ENCODE measurements around the gene CSF2RB. TPM values are rescaled to one million over a fixed set of nuclear protein-coding genes. Genes with fewer than 3 reads are reported as not detected.

CSF2RB gene
- total RNA-seq, 4 donors from 2014 or later, result 5.7 to 14.3 (median 10.8) TPM

DNA sequence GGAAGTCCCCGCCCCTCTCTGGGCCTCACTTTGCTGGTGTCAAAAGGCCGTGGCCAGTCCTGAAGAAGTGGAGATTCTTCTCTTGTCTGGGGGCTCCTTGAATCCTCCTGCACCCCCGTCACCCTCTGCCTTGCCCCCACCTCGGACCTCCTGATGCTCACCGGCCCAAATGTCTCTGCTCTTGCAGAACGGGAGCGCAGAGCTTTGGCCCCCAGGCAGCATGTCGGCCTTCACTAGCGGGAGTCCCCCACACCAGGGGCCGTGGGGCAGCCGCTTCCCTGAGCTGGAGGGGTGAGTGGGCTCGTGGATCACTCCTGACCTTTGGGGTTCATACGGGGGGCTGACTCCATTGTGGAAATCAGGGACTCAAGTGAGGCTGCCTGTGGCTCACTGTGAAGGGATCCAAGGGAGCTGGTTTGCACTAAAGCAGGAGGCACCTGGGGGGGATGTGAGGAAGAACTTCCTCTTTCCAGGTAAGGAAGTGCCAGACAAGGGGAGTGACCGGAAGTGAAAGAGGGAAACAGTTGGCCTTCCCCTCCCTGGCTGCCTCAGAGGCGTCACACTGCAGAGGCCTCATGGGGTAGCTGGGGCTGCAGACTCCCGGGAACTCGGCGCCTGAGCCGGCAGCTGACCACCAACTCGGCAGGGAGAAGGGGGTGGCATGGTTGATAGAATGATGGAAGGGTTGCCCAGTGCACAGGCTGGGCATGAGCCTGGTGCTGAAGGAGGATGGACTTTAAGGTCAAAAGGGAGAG lies 23.1 kb downstream of the CSF2RB start:
- H3K36me3 ChIP-seq, result no peaks in the 10 kb centered on the region
- H3K4me1 ChIP-seq, result no peaks in the 10 kb centered on the region
- 70 to 77% methylated on average over 20 of the region's 20 CpGs for WGBS, 2 donors
- DNase-seq (ENCODE audit: low spot score in 2 of 2), result no peak
- H3K27ac ChIP-seq, result no peak overlapping the region
- H3K9me3 ChIP-seq, result no peaks in the 10 kb centered on the region
- H3K4me3 ChIP-seq, result no peak overlapping the region
- TF ChIP-seq EP300 (IDR thresholded peaks at IDR 0.05) (no peak), POLR2A (IDR thresholded peaks at IDR 0.05) (no peak)
- no peaks in the 10 kb centered on the region for H3K27me3 ChIP-seq

DNA sequence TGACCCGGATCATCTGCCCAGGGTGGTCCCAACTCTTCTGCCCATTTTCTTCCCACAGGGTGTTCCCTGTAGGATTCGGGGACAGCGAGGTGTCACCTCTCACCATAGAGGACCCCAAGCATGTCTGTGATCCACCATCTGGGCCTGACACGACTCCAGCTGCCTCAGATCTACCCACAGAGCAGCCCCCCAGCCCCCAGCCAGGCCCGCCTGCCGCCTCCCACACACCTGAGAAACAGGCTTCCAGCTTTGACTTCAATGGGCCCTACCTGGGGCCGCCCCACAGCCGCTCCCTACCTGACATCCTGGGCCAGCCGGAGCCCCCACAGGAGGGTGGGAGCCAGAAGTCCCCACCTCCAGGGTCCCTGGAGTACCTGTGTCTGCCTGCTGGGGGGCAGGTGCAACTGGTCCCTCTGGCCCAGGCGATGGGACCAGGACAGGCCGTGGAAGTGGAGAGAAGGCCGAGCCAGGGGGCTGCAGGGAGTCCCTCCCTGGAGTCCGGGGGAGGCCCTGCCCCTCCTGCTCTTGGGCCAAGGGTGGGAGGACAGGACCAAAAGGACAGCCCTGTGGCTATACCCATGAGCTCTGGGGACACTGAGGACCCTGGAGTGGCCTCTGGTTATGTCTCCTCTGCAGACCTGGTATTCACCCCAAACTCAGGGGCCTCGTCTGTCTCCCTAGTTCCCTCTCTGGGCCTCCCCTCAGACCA lies 24.0 kb downstream of the CSF2RB start:
- no peak overlapping the region for H3K4me3 ChIP-seq
- no peak for DNase-seq (ENCODE audit: low spot score in 2 of 2)
- no peak overlapping the region for H3K27ac ChIP-seq
- no peaks in the 10 kb centered on the region for H3K4me1 ChIP-seq
- H3K36me3 ChIP-seq, result no peaks in the 10 kb centered on the region
- 88 to 93% methylated on average over 11 to 14 of the region's 14 CpGs for WGBS, 2 donors
- no peaks in the 10 kb centered on the region for H3K27me3 ChIP-seq
- H3K9me3 ChIP-seq, result no peaks in the 10 kb centered on the region
- TF ChIP-seq, protein P1, sequence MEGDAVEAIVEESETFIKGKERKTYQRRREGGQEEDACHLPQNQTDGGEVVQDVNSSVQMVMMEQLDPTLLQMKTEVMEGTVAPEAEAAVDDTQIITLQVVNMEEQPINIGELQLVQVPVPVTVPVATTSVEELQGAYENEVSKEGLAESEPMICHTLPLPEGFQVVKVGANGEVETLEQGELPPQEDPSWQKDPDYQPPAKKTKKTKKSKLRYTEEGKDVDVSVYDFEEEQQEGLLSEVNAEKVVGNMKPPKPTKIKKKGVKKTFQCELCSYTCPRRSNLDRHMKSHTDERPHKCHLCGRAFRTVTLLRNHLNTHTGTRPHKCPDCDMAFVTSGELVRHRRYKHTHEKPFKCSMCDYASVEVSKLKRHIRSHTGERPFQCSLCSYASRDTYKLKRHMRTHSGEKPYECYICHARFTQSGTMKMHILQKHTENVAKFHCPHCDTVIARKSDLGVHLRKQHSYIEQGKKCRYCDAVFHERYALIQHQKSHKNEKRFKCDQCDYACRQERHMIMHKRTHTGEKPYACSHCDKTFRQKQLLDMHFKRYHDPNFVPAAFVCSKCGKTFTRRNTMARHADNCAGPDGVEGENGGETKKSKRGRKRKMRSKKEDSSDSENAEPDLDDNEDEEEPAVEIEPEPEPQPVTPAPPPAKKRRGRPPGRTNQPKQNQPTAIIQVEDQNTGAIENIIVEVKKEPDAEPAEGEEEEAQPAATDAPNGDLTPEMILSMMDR (IDR thresholded peaks at IDR 0.05), result no peak
- TF ChIP-seq POLR2A (IDR thresholded peaks at IDR 0.05), result no peak
- TF ChIP-seq EP300 (IDR thresholded peaks at IDR 0.05), result no peak

DNA sequence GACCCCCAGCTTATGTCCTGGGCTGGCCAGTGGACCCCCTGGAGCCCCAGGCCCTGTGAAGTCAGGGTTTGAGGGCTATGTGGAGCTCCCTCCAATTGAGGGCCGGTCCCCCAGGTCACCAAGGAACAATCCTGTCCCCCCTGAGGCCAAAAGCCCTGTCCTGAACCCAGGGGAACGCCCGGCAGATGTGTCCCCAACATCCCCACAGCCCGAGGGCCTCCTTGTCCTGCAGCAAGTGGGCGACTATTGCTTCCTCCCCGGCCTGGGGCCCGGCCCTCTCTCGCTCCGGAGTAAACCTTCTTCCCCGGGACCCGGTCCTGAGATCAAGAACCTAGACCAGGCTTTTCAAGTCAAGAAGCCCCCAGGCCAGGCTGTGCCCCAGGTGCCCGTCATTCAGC lies 24.6 kb downstream of the CSF2RB start:
- H3K4me3 ChIP-seq, result no peak overlapping the region
- H3K9me3 ChIP-seq, result no peaks in the 10 kb centered on the region
- H3K36me3 ChIP-seq, result no peaks in the 10 kb centered on the region
- 81 to 87% methylated on average over 12 of the region's 12 CpGs for WGBS, 2 donors
- no peak overlapping the region for H3K27ac ChIP-seq
- no peak for DNase-seq (ENCODE audit: low spot score in 2 of 2)
- TF ChIP-seq, protein P1 (IDR thresholded peaks at IDR 0.05), result no peak
- TF ChIP-seq EP300 (IDR thresholded peaks at IDR 0.05) (no peak), POLR2A (IDR thresholded peaks at IDR 0.05) (no peak)
- no peaks in the 10 kb centered on the region for H3K4me1 ChIP-seq
- H3K27me3 ChIP-seq, result no peaks in the 10 kb centered on the region

DNA sequence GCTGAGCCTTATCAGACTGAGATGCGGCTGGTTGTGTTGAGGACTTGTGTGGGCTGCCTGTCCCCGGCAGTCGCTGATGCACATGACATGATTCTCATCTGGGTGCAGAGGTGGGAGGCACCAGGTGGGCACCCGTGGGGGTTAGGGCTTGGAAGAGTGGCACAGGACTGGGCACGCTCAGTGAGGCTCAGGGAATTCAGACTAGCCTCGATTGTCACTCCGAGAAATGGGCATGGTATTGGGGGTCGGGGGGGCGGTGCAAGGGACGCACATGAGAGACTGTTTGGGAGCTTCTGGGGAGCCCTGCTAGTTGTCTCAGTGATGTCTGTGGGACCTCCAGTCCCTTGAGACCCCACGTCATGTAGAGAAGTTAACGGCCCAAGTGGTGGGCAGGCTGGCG lies 25.5 kb downstream of the CSF2RB start:
- Histone ChIP-seq H3K36me3 (no peaks in the 10 kb centered on the region), H3K27ac (no peak overlapping the region), H3K9me3 (no peaks in the 10 kb centered on the region), H3K4me1 (no peaks in the 10 kb centered on the region), H3K27me3 (no peaks in the 10 kb centered on the region), H3K4me3 (no peak overlapping the region)
- 86 to 90% methylated on average over 13 of the region's 13 CpGs for WGBS, 2 donors
- no peak for DNase-seq (ENCODE audit: low spot score in 2 of 2)
- TF ChIP-seq EP300 (IDR thresholded peaks at IDR 0.05) (no peak), POLR2A (IDR thresholded peaks at IDR 0.05) (no peak)
- TF ChIP-seq, protein P1 (IDR thresholded peaks at IDR 0.05), result no peak

DNA sequence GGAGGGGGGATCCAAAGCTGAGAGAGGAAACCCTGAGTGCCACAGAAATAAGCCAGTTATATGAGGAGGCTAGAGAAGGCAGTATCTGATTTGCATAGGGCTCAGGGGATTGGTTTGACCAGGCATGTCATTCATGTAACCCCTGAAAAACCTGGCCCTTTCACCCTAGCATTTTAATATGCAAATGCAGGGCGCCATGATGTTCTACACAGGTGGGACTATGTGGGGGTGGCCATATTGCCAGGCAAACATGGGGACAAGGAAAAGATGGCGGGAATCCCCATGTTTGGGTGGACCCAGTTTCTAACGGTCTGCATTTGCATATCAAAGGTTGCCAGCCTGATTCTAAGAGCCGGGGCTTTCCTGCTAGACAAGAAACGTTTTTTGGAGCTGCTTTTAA lies 27.2 kb downstream of the CSF2RB start:
- DNase-seq (ENCODE audit: low spot score in 2 of 2), result no peak
- no peaks in the 10 kb centered on the region for H3K27me3 ChIP-seq
- TF ChIP-seq POLR2A (IDR thresholded peaks at IDR 0.05), result no peak
- TF ChIP-seq, protein P1 (IDR thresholded peaks at IDR 0.05), result no peak
- TF ChIP-seq EP300 (IDR thresholded peaks at IDR 0.05), result no peak
- no peak overlapping the region for H3K27ac ChIP-seq
- no peaks in the 10 kb centered on the region for H3K9me3 ChIP-seq
- H3K36me3 ChIP-seq, result no peaks in the 10 kb centered on the region
- H3K4me1 ChIP-seq, result no peaks in the 10 kb centered on the region
- H3K4me3 ChIP-seq, result no peak overlapping the region
- 61 to 69% methylated on average over 5 of the region's 5 CpGs for WGBS, 2 donors

Measured in tibial nerve (tissue), 4 donors.